ENCODE data around the gene SH3D19. TPM values are rescaled to one million over a fixed set of nuclear protein-coding genes. Genes with fewer than 3 reads are reported as not detected.

SH3D19 gene, protein sequence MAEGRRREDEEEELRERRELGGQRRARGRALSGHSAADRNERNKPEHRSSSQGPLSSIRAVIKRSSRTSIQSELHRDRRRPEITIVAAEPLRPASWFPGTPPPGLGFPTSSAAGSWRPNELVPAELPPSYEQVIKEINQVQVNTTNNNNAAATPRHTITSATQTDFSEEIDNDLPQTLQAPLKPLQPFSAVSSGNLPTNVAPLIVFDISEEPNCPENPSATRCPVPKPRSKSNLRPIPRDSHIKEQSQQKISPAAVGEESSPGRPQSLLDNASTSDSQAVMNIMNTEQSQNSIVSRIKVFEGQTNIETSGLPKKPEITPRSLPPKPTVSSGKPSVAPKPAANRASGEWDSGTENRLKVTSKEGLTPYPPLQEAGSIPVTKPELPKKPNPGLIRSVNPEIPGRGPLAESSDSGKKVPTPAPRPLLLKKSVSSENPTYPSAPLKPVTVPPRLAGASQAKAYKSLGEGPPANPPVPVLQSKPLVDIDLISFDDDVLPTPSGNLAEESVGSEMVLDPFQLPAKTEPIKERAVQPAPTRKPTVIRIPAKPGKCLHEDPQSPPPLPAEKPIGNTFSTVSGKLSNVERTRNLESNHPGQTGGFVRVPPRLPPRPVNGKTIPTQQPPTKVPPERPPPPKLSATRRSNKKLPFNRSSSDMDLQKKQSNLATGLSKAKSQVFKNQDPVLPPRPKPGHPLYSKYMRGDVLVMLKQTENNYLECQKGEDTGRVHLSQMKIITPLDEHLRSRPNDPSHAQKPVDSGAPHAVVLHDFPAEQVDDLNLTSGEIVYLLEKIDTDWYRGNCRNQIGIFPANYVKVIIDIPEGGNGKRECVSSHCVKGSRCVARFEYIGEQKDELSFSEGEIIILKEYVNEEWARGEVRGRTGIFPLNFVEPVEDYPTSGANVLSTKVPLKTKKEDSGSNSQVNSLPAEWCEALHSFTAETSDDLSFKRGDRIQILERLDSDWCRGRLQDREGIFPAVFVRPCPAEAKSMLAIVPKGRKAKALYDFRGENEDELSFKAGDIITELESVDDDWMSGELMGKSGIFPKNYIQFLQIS
- 100 to 1,000 TPM in 1 of 2 donors, 10 to 100 TPM in 1; 84.6 to 114 TPM for total RNA-seq
- 10 to 100 TPM; 52.9 to 60.3 (median 56.9) TPM for polyA plus RNA-seq (ENCODE audit: insufficient read length in 6 of 6)
- long read RNA-seq, donor 1, partial matches to known transcripts, result 25 of 25 reads
- long read RNA-seq, donor 1, other reads (novel, unspliced or antisense), result 0 of 25 reads
- long read RNA-seq, donor 2, full-length matches to known transcripts, result 4 of 7,889 reads
- long read RNA-seq, donor 2, partial matches to known transcripts, result 7,513 of 7,889 reads
- long read RNA-seq, donor 2, other reads (novel, unspliced or antisense), result 372 of 7,889 reads
- long read RNA-seq, donor 3, full-length matches to known transcripts, result 1 of 6,216 reads
- long read RNA-seq, donor 3, partial matches to known transcripts, result 5,946 of 6,216 reads
- long read RNA-seq, donor 3, other reads (novel, unspliced or antisense), result 269 of 6,216 reads
- long read RNA-seq, donor 4, partial matches to known transcripts, result 10 of 15 reads
- long read RNA-seq, donor 4, other reads (novel, unspliced or antisense), result 5 of 15 reads
- long read RNA-seq, donor 5, full-length matches to known transcripts, result 2 of 6,688 reads
- long read RNA-seq, donor 5, partial matches to known transcripts, result 6,320 of 6,688 reads
- long read RNA-seq, donor 5, other reads (novel, unspliced or antisense), result 366 of 6,688 reads
- long read RNA-seq, donor 6, full-length matches to known transcripts, result 5 of 10,393 reads
- long read RNA-seq, donor 6, partial matches to known transcripts, result 9,883 of 10,393 reads
- long read RNA-seq, donor 6, other reads (novel, unspliced or antisense), result 505 of 10,393 reads
- long read RNA-seq, donor 7, partial matches to known transcripts, result 6,803 of 7,119 reads
- long read RNA-seq, donor 7, other reads (novel, unspliced or antisense), result 316 of 7,119 reads
- long read RNA-seq, donor 8, partial matches to known transcripts, result 17 of 17 reads
- long read RNA-seq, donor 8, other reads (novel, unspliced or antisense), result 0 of 17 reads
- long read RNA-seq, donor 9, result 0 reads
- long read RNA-seq, donor 10, partial matches to known transcripts, result 8 of 9 reads
- long read RNA-seq, donor 10, other reads (novel, unspliced or antisense), result 1 of 9 reads
- long read RNA-seq, donor 11, full-length matches to known transcripts, result 3 of 3,115 reads
- long read RNA-seq, donor 11, partial matches to known transcripts, result 2,976 of 3,115 reads
- long read RNA-seq, donor 11, other reads (novel, unspliced or antisense), result 136 of 3,115 reads
- long read RNA-seq, donor 12, partial matches to known transcripts, result 7 of 8 reads
- long read RNA-seq, donor 12, other reads (novel, unspliced or antisense), result 0 of 8 reads

DNA sequence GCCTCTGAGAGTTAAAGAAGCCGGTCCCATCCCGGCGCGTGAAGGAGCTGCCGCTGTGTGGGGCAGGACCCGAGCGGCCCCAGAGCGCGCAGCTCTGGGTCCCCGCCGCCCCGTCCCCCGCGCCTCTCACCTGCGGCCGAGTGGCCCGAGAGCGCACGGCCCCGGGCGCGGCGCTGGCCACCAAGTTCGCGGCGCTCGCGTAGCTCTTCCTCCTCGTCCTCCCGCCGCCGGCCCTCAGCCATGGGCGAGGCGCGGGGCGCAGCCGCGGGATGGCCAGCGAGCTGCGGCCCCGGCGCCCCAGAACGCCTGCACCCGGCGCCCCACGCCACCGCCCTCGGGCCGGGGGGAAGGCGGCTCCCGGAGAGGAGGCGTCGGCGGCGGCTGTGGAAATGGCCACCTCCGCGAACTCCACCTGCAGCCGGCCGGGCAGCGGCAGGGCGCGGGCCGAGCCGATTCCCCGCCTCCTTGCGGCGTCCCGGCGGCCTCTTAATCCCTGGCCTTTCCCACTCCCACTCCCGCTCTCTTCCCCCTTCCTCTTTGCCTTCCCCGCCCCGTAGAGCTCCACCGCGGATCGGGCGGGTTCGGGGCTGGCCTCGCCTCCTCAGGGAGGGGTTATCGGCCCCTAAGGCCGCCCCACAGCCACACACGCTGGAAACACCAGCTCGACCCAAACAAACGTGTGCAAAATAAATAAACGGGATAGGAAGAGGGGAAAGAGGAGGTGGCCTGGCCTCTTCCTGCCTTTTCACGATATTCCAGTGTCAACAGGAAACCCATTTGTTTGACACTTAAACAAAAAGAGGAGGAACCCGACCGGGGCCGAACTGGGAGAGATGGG, at the start of gene SH3D19:
TSS of gene SH3D19 (minus strand) at position 495 of the 838 bp plus-strand sequence. CDS start at position 242, 253 bp downstream.
- TF ChIP-seq, protein P1, sequence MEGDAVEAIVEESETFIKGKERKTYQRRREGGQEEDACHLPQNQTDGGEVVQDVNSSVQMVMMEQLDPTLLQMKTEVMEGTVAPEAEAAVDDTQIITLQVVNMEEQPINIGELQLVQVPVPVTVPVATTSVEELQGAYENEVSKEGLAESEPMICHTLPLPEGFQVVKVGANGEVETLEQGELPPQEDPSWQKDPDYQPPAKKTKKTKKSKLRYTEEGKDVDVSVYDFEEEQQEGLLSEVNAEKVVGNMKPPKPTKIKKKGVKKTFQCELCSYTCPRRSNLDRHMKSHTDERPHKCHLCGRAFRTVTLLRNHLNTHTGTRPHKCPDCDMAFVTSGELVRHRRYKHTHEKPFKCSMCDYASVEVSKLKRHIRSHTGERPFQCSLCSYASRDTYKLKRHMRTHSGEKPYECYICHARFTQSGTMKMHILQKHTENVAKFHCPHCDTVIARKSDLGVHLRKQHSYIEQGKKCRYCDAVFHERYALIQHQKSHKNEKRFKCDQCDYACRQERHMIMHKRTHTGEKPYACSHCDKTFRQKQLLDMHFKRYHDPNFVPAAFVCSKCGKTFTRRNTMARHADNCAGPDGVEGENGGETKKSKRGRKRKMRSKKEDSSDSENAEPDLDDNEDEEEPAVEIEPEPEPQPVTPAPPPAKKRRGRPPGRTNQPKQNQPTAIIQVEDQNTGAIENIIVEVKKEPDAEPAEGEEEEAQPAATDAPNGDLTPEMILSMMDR (IDR thresholded peaks at IDR 0.05), result no peak
- Histone ChIP-seq H3K27me3 (peaks cover 0 to 46% of the 10 kb centered on the region in 2 donors), H3K27ac (peak within 1 kb of the TSS; percentile 89), H3K36me3 (no peaks in the 10 kb centered on the region), H3K4me3 (peak within 1 kb of the TSS; percentile 46 to 59), H3K4me1 (peaks cover 7 to 8% of the 10 kb centered on the region in 2 donors), H3K9me3 (no peaks in the 10 kb centered on the region)
- ATAC-seq (peak; percentile 96), DNase-seq (peak; percentile 69 to 90 (median 84))
- intact Hi-C loops (cut with DNase I), result no loop called here

DNA sequence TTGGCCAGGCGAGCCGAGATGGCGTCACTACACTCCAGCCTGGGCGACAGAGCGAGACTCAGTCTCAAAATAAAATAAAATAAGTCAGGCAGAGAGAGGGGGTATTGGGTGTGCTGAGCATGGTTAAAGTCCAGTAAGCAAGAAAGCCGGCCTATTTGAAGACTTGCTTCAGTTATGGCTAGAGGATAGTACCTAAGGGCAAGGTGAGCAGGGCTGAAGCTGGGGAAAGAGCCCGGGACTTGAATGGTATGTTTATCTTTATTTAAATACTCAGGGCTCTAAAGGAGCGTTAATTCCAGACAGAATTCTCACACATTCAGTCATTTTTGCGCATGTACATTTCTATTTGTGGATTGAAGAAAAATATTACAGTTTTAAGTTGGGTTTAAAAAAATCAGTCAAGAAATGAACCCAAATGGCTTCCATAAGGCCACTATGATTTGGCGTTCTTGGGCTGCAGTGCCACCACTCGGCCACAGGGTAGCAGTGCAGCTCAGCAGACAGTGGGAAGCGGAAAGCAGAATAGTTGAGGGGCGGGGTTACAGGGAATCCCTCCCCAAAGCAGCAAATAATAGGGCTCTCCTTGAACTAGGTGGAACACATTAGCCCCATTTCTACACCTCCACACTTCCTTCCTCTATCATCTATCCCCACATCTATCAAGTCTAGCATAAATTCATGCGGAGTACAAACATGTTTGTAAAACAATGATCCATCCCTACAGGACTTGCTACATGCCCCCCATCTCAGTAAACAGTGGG, 37.2 kb upstream of the SH3D19 start:
- H3K27me3 ChIP-seq, result no peaks in the 10 kb centered on the region
- intact Hi-C loops (cut with DNase I), result no loop called here
- no peaks in the 10 kb centered on the region for H3K36me3 ChIP-seq
- H3K4me3 ChIP-seq, result no peak overlapping the region
- no peaks in the 10 kb centered on the region for H3K9me3 ChIP-seq
- DNase-seq, result peak; percentile 65 to 84 (median 74)
- peaks cover 0 to 3% of the 10 kb centered on the region in 2 donors for H3K4me1 ChIP-seq
- H3K27ac ChIP-seq, result no peak overlapping the region
- TF ChIP-seq, protein P1 (IDR thresholded peaks at IDR 0.05), result peak; percentile 91 to 97
- peak; percentile 100 for ATAC-seq

DNA sequence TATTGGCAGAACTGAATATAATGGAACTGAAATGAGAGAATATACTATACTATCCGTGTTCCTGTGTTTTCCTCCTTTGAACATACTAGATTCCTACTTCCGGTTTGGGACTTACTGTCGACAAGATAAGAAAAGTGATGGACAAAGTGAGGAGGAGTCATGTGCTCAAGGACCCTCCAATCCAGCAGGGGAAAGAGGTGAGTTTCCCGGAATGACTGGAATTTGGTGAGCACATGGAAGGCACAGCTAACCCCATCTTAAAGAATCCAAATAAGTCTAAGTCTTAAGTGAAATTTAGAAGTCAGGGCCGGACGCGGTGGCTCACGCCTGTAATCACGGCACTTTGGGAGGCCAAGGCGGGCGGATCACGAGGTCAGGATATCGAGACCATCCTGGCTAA, 36.6 kb upstream of the SH3D19 start:
- Histone ChIP-seq H3K4me1 (peaks cover 0 to 3% of the 10 kb centered on the region in 2 donors), H3K27me3 (no peaks in the 10 kb centered on the region), H3K4me3 (no peak overlapping the region), H3K9me3 (no peaks in the 10 kb centered on the region), H3K36me3 (no peaks in the 10 kb centered on the region), H3K27ac (no peak overlapping the region)
- ATAC-seq, result no peak
- TF ChIP-seq, protein P1 (IDR thresholded peaks at IDR 0.05), result no peak
- no peak for DNase-seq
- intact Hi-C loops (cut with DNase I), result no loop called here
